ENCODE measurements around the gene PLA2G6.

PLA2G6 gene

DNA sequence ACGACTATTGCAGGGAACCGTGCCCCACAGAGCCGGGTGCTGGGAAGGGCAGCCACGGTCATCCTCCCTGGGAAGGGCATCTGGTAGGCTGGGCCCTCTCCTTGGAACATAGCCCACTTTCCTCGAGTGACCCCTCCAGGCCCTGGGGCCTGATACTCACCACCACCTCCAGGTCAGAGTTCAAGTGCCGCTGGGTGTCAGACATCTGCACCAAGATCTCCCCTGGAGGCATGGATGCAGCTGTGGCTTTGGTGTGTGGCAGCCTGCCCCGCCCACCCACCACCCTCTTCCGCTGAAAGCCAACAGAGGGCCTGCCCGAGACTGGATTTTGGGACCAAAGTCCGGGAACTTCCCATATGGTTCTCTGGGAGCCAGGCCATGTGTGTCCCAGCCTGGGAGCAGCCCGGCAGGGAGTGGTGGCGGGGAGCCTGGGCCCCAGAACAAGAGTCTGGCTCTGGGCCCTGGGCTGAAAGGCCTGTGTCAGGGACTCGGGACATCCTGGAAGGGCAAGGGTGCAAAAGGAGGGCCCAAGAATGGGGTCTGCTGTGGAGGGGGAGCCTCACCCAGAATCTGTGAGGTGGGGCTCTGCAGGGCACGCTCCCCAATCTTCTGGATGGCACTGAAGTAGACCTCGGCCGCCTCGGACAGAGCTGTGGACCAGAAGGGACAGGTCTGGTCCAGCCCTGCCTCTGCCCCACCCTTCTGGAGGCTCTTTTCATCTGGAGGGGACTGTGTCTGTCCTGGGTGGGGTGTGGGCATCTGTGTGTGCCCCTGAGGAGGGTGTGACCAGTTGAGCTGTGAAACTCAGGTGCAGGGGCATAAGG lies 73.7 kb downstream of the PLA2G6 start:
- TF ChIP-seq, protein P1, sequence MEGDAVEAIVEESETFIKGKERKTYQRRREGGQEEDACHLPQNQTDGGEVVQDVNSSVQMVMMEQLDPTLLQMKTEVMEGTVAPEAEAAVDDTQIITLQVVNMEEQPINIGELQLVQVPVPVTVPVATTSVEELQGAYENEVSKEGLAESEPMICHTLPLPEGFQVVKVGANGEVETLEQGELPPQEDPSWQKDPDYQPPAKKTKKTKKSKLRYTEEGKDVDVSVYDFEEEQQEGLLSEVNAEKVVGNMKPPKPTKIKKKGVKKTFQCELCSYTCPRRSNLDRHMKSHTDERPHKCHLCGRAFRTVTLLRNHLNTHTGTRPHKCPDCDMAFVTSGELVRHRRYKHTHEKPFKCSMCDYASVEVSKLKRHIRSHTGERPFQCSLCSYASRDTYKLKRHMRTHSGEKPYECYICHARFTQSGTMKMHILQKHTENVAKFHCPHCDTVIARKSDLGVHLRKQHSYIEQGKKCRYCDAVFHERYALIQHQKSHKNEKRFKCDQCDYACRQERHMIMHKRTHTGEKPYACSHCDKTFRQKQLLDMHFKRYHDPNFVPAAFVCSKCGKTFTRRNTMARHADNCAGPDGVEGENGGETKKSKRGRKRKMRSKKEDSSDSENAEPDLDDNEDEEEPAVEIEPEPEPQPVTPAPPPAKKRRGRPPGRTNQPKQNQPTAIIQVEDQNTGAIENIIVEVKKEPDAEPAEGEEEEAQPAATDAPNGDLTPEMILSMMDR (IDR thresholded peaks at IDR 0.05; ENCODE audit: control insufficient read depth, extremely low read depth, insufficient read depth): no peak
- no peak for DNase-seq (ENCODE audit: low read depth)
- H3K4me3 ChIP-seq (ENCODE audit: low read depth, low read length): no peak overlapping the region

DNA sequence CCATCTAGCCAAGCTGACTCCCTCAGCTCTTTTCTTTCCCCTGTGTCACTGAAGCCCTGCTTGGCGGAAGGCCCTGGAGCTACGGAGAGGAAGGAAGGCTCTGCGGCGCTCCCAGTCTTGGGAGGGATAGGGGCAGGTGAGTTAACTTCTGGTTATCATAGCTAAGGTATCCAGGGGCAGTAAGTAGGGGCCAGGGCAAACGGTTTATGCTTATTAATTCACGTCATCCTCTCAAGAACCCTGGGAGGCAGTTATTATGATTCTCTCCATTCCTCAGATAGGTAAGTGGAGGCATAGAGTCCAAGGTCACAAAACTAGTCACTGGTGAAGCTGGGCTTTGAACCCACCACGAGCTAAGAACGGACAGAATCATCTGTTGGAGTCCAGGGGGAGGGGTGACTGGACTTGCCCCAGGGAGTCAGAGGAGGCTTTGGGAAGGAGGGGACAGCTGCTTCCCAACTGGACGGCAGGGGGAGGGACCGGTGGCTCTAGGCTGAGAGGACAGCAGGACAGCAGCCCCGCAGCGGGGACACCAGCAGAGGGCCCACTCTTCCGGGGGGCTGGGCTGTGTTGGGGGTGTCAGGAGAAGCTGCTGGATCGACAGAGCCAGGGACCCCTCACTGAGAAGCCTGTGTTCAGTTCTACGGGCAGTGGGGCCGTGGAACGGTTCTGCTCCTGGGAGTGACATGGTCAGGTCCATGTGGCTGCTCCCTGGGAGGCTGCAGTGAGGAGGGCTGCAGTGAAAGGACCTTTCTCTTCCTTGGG lies 74.6 kb downstream of the PLA2G6 start:
- no peak overlapping the region for H3K4me3 ChIP-seq (ENCODE audit: low read depth, low read length)
- DNase-seq (ENCODE audit: low read depth): no peak
- TF ChIP-seq, protein P1 (IDR thresholded peaks at IDR 0.05; ENCODE audit: control insufficient read depth, extremely low read depth, insufficient read depth): no peak

DNA sequence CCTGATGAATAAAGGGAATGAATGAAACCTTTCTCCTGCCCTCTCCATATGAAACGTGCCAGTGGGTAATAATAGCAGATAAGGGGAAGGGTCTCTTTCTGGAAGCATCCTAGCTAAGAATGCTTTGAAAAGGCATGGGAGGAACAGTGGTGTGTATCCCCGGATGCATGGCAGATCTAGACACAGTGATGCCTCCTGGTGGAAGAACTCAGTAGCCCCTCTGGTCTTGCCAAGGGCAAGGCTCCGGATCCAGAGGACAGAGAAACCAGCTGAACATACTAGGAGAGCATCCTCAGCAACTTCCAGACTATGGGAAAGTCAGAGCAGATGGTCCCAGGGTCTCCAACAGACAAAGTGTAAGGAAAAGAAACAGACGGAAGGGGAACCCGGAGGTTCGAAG lies 77.5 kb downstream of the PLA2G6 start:
- no peak for DNase-seq (ENCODE audit: low read depth)
- TF ChIP-seq, protein P1 (IDR thresholded peaks at IDR 0.05; ENCODE audit: control insufficient read depth, extremely low read depth, insufficient read depth): no peak
- H3K4me3 ChIP-seq (ENCODE audit: low read depth, low read length): no peak overlapping the region

DNA sequence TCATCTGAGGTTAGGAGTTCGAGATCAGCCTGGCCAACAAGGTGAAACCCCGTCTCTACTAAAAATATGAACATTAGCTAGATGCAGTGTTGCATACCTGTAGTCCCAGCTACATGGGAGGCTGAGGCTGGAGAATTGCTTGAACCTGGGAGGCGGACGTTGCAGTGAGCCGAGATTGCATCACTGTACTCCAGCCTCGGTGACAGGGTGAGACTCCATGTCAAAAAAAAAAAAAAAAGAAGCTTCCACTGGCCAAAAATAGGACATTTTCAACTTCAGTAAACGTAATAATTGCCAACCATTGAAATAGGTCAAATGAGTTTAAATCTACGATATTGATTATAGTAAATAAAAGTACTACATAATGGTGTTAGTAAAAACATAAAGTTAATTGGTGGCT lies 78.0 kb downstream of the PLA2G6 start:
- H3K4me3 ChIP-seq (ENCODE audit: low read depth, low read length): no peak overlapping the region
- TF ChIP-seq, protein P1 (IDR thresholded peaks at IDR 0.05; ENCODE audit: control insufficient read depth, extremely low read depth, insufficient read depth): no peak

DNA sequence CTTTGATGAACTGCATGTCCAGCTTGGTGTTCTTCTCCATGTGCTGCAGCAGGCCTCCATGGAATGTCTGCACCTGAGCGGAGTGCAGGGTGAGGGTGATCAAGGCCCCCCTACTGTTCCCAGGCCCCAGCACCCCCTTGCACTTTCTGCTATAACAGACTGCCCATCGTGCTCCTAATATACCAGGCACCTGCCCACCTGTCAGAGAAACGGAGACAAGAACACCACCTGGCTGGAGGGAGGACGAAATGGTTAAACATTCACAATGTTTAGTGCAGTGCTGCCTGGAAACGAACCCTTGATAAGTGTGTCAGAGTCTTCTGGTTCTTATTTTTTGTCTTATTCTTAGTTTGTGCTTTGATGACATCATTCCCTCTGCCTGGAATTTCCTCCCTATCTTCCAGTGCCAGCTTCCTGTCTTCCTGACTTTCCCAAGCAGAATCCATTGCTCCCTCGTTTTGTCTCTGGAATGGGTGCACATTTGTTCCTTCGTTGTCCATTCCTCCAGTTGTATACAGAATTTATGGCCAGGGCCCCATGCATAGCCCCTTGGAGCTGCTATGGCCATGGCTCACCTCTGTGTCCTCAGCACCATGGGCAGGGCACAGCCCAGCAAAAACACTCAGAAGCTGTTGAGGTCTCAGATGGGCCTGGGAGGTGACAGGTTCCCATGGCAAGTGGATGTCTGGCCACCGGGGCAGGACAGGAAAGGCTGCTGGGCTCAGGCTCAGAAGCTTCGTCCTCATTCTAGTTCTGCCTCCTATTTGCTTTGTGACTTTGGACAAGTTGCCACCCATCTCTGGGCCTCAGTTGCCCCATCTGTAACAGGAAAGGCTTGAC lies 83.0 kb downstream of the PLA2G6 start:
- no peak overlapping the region for H3K4me3 ChIP-seq (ENCODE audit: low read depth, low read length)
- TF ChIP-seq, protein P1 (IDR thresholded peaks at IDR 0.05; ENCODE audit: control insufficient read depth, extremely low read depth, insufficient read depth): no peak
- DNase-seq (ENCODE audit: low read depth): no peak

More for the DNA sequence above, 78.0 kb downstream of the PLA2G6 start:
- DNase-seq (ENCODE audit: low read depth): no peak

DNA sequence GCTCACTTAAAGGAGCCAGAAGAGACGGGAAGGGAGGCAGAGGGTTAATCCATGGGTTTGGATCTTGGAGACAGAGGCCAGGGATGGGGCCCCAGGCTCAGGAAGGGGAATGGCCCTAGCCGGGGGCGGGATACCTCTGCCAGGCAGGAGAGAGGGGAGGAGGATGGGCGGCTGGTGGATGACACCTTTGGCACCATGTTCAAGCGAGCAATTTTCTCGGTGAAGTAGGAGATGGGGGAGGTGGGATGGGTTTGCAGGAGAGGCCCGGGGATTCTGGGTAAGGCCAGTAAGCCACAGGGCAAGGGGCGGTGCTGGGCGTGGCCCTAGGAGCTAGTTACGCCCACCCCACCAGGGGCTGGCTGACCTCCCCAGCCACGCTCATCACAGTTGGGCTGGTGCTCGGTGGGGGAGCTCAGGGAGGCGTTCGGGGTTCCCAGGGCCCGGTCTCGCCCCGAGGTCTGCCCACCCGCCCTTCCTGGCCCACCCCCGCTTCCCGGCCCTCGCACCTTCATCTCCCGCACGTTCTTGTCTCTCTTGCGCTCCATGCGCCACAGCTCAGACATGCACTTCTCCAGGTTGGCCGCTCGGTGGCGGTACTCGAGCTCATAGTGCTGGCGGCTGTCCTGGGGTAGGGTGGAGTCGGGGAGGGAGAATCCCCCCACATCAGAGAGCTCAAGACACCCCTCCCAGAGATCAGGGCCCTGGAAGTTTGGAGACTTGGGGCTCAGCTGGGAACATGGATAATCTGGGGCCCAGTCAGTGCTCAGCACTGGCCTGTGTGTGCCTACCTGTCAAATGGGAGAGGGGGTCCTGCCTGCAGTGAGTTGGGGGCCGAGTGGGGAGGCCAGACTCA lies 83.8 kb downstream of the PLA2G6 start:
- TF ChIP-seq, protein P1 (IDR thresholded peaks at IDR 0.05; ENCODE audit: control insufficient read depth, extremely low read depth, insufficient read depth): 0 out of 2 replicates have a peak, but pooled peaks have one; percentile 3
- DNase-seq (ENCODE audit: low read depth): no peak
- no peak overlapping the region for H3K4me3 ChIP-seq (ENCODE audit: low read depth, low read length)
